Thymus (tissue), 11 donors: ENCODE results near the gene PARK7. TPM values are rescaled to one million over a fixed set of nuclear protein-coding genes. Genes with fewer than 3 reads are reported as not detected.

Experiments used
- DNase-seq, 9 donors: peaks; one replicate each; pipeline ENCODE4 v3.0.0-alpha.2; 2013; ENCODE audit warnings: low spot score in 9 of 9, low read depth in 6 of 9, missing footprints in 1 of 9
- H3K27ac ChIP-seq, 2 donors: one replicate each; pipeline ENCODE4 v1.5.1; 2013; ENCODE audit warnings: control low read depth in 1 of 2, low read depth in 1 of 2, low read length in 1 of 2, mild to moderate bottlenecking in 1 of 2, moderate library complexity in 1 of 2
- H3K27me3 ChIP-seq, 2 donors: one replicate each; pipeline ENCODE4 v1.5.1; 2013; ENCODE audit warnings: low read length in 1 of 2; ENCODE audit not compliant: control insufficient read depth in 2 of 2, insufficient read depth in 1 of 2
- H3K36me3 ChIP-seq, 2 donors: one replicate each; pipeline ENCODE4 v1.5.1; 2013; ENCODE audit warnings: low read length in 1 of 2, mild to moderate bottlenecking in 1 of 2, moderate library complexity in 1 of 2; ENCODE audit not compliant: control insufficient read depth in 2 of 2, insufficient read depth in 2 of 2
- H3K4me1 ChIP-seq, 2 donors: one replicate each; pipeline ENCODE4 v1.5.1; 2013; ENCODE audit warnings: low read length in 2 of 2; ENCODE audit not compliant: control insufficient read depth in 2 of 2, insufficient read depth in 2 of 2
- H3K4me3 ChIP-seq, 2 donors: one replicate each; pipeline ENCODE4 v1.5.1; 2013; ENCODE audit warnings: low read length in 2 of 2, control low read depth in 1 of 2, mild to moderate bottlenecking in 1 of 2
- H3K9me3 ChIP-seq, 2 donors: one replicate each; pipeline ENCODE4 v1.5.1; 2013; ENCODE audit warnings: low read length in 1 of 2, mild to moderate bottlenecking in 1 of 2; ENCODE audit not compliant: control insufficient read depth in 2 of 2, insufficient read depth in 1 of 2
- WGBS: extraction: QIAGEN DNeasy Blood & Tissue Kit; methylation state at CpG from one replicate; pipeline ENCODE4 v1.1.7; 2013; 5-methylcytosine and 5-hydroxymethylcytosine counted together
- polyA plus RNA-seq: library from polyadenylated mRNA; stranded (reverse); fragments of 200-250 nt; gene quantifications from one replicate; pipeline ENCODE4 v1.2.3, GENCODE V29; 2013
- total RNA-seq: library from RNA; stranded (reverse); fragments of 120-200 nt; gene quantifications from one replicate; pipeline ENCODE4 v1.2.4, GENCODE V29; 2013
- donor health status: healthy.

PARK7 gene
- total and polyA plus RNA-seq, 2 donors = 259 to 326 TPM

DNA sequence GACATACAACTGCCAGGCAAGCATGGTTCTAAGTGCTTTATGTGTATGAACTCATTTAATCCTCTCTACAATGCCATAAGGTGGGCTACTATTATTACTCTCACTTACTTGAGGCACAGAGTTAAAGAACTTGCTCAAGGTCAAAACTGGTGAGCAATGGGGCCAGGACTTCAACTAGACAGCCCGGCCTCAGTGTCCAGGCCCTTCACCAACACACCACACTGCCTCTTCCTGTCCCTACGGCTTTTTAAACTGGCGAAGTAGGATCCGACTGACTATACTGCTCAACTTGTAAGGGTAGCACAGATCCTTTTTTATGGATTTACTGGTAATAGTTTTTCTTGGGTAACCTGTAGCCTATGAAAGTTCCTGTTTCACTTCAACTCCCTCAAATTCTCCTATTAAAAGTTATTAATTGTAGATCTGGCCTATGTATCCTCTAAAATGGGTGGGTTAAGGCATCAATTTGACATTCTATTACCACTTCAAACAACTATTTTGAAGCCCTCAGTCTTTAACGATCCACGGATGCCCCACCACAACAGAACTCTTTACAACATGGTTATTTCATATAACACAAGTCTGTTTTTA is 60.3 kb downstream of the PARK7 start:
- WGBS = 98% methylated on average over 6 of the region's 6 CpGs
- no peaks in the 10 kb centered on the region for H3K36me3 ChIP-seq
- no peak overlapping the region for H3K4me3 ChIP-seq
- peaks cover 0 to 11% of the 10 kb centered on the region in 2 donors for H3K4me1 ChIP-seq
- no peak overlapping the region for H3K27ac ChIP-seq
- DNase-seq = no peak
- H3K9me3 ChIP-seq = peaks cover 0 to 5% of the 10 kb centered on the region in 2 donors
- peaks cover 33 to 69% of the 10 kb centered on the region in 2 donors for H3K27me3 ChIP-seq

GRCh38 chr1:8022395-8023286 is 61.1 kb downstream of the PARK7 start:
- Histone ChIP-seq H3K36me3 (no peaks in the 10 kb centered on the region), H3K9me3 (peaks cover 0 to 5% of the 10 kb centered on the region in 2 donors), H3K27me3 (peaks cover 41 to 75% of the 10 kb centered on the region in 2 donors), H3K4me1 (peaks cover 0 to 11% of the 10 kb centered on the region in 2 donors), H3K27ac (no peak overlapping the region), H3K4me3 (no peak overlapping the region)
- no peak for DNase-seq
- WGBS = 95% methylated on average over 3 of the region's 3 CpGs

- no peak for DNase-seq
- H3K36me3 ChIP-seq = no peaks in the 10 kb centered on the region
- peaks cover 0 to 5% of the 10 kb centered on the region in 2 donors for H3K9me3 ChIP-seq
- H3K27me3 ChIP-seq = peaks cover 46 to 76% of the 10 kb centered on the region in 2 donors
- H3K27ac ChIP-seq = no peak overlapping the region
- 94% methylated on average over 10 of the region's 10 CpGs for WGBS
- H3K4me1 ChIP-seq = peaks cover 0 to 11% of the 10 kb centered on the region in 2 donors
- peak overlapping the region in 1 of 2 donors; percentile 32 for H3K4me3 ChIP-seq
These were observed 61.9 kb downstream of the PARK7 start for GRCh38 chr1:8023287-8023994.

DNA sequence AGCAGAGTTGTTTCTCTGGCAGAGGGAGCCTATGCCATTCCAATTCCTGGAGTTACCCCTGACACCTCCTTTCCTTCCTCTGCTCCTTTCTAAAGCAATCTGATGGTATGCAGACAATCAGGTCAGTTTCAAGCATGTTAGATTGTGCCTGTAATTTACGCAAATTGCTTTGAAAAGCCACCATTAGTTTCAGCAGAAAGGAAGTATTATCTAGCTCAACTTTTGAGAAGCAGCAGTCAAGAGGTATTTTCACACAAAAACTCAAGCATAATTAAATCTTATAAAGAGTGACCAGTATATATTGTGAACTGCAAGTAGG is 62.4 kb downstream of the PARK7 start:
- no peak overlapping the region for H3K27ac ChIP-seq
- H3K36me3 ChIP-seq = no peaks in the 10 kb centered on the region
- peaks cover 0 to 11% of the 10 kb centered on the region in 2 donors for H3K4me1 ChIP-seq
- H3K4me3 ChIP-seq = peak overlapping the region in 1 of 2 donors; percentile 32
- H3K9me3 ChIP-seq = peaks cover 0 to 5% of the 10 kb centered on the region in 2 donors
- DNase-seq = no peak
- 49% methylated on average over 1 of the region's 1 CpG for WGBS
- H3K27me3 ChIP-seq = peaks cover 46 to 74% of the 10 kb centered on the region in 2 donors

GRCh38 chr1:8024329-8024728 is 62.8 kb downstream of the PARK7 start:
- Histone ChIP-seq H3K9me3 (peaks cover 0 to 5% of the 10 kb centered on the region in 2 donors), H3K4me3 (peak overlapping the region in 1 of 2 donors; percentile 58)

DNA sequence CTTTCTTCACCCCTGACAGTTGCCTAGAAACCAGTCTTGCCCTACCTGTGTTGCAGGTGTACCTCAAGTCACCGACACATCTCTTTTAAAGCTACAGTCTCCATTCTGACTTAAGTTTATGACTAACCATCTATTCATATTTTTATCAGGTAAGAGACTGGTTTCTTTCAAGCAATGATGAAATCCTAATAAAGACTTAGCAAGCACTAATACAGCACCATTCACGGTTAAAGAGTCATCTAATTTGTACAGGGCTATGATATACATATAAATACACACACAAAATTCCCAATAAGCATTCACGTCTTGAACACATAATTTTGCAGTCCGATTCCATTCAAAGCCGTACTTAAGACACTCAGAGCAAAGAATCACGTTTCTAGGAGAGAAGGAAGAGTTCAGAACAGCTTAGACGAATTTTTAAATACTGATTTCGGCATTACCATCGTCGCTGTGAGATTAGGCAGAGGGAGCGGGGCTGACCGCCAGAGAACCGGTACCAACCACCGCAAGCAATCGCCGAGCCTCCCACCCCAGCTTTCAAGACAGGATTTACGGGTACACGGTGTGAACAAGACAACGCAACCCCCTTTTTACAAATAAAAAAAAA is 63.7 kb downstream of the PARK7 start:
- peaks cover 0 to 5% of the 10 kb centered on the region in 2 donors for H3K9me3 ChIP-seq
- H3K27me3 ChIP-seq = peaks cover 46 to 72% of the 10 kb centered on the region in 2 donors
- WGBS = 11% methylated on average over 19 of the region's 19 CpGs
- H3K4me1 ChIP-seq = peaks cover 0 to 8% of the 10 kb centered on the region in 2 donors
- no peaks in the 10 kb centered on the region for H3K36me3 ChIP-seq
- peak in 2 of 9 donors; percentile 7 to 22 for DNase-seq
- H3K27ac ChIP-seq = no peak overlapping the region
- peak overlapping the region; percentile 35 to 58 for H3K4me3 ChIP-seq

More at GRCh38 chr1:8024329-8024728, 62.8 kb downstream of the PARK7 start:
- Histone ChIP-seq H3K27ac (no peak overlapping the region), H3K27me3 (peaks cover 46 to 71% of the 10 kb centered on the region in 2 donors), H3K4me1 (peaks cover 0 to 8% of the 10 kb centered on the region in 2 donors), H3K36me3 (no peaks in the 10 kb centered on the region)
- WGBS = 96% methylated on average over 3 of the region's 3 CpGs
- no peak for DNase-seq

DNA sequence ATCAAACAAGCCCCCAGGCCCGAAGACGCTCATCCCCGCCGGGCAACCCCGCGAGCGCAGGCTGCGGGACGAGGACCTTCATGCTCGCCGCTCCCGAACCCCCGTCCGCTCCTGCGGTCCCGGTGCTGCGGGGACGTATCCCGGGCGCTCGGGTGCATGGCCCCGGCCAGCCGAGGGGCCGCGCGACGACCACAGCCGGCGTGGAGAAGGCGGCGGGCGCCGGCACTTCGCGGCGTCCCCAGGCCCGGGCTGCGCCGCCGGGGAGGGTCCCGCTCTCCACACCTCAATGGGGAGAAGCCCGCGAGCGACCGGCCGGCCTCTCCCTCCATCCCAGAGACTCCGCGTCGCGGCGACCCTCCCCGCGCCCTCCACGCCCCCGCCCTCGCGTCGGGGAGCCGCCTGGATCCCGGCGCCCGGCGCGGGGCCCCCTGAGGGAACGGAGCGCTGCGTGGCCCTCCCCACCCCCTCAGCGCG is 64.2 kb downstream of the PARK7 start:
- 1% methylated on average over 69 of the region's 69 CpGs for WGBS
- Histone ChIP-seq H3K36me3 (no peaks in the 10 kb centered on the region), H3K4me3 (peak overlapping the region; percentile 35 to 58), H3K9me3 (peaks cover 0 to 5% of the 10 kb centered on the region in 2 donors), H3K4me1 (peaks cover 0 to 8% of the 10 kb centered on the region in 2 donors), H3K27me3 (peaks cover 46 to 72% of the 10 kb centered on the region in 2 donors), H3K27ac (peak overlapping the region in 1 of 2 donors; percentile 46)
- no peak for DNase-seq

GRCh38 chr1:8026153-8026975 is 64.9 kb downstream of the PARK7 start, which contains the start of gene ERRFI1:
TSS of gene ERRFI1 (minus strand) at chr1:8026309. CDS start at chr1:8015619, 10,690 bp downstream.
- H3K4me1 ChIP-seq = peaks cover 0 to 8% of the 10 kb centered on the region in 2 donors
- WGBS = 6% methylated on average over 98 of the region's 98 CpGs
- peaks cover 46 to 72% of the 10 kb centered on the region in 2 donors for H3K27me3 ChIP-seq

More at GRCh38 chr1:8026153-8026975, 64.9 kb downstream of the PARK7 start, which contains the start of gene ERRFI1:
- DNase-seq = peak; percentile 26 to 89 (median 75)
- Histone ChIP-seq H3K9me3 (peaks cover 0 to 5% of the 10 kb centered on the region in 2 donors), H3K4me3 (peak within 1 kb of the TSS; percentile 35 to 58), H3K27ac (peak within 1 kb of the TSS; percentile 21 to 58), H3K36me3 (no peaks in the 10 kb centered on the region)
